ENCODE data around the gene BATF2.

Gene BATF2, protein sequence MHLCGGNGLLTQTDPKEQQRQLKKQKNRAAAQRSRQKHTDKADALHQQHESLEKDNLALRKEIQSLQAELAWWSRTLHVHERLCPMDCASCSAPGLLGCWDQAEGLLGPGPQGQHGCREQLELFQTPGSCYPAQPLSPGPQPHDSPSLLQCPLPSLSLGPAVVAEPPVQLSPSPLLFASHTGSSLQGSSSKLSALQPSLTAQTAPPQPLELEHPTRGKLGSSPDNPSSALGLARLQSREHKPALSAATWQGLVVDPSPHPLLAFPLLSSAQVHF

DNA sequence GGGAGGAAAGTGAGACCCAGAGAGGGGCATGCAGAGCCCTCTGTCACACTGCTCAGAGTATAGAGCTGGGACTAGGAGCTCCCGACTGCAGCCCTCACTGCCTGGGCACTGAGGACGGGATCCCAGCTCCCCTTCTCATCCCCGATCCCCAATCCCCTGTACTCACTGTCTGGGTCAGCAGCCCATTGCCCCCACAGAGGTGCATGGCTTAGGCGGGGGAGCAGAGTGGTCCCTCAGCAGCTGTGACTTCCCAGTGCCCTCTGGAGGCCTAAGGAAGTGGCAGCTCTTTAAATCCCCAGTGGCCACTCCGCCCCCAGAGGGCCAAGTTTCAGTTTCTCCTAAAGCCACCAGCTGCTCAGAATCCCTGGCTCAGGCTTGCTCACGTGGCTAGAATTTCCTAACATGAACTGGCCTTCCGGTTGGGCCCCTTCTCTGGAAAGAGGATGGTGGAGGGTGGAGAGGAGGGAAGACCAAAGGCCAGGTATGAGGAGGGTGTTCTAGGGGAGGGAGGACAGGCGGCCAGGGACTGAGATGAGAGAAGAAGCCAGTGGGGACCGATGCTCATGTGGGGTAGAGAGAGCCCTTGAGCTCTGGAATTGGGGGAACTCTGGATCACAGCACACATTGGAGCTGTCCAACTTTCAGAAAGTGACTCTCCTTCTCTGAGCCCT is at the start of gene BATF2:
TSS of gene BATF2 (minus strand) at position 262 of the 671 bp plus-strand sequence. CDS start at position 205, 57 bp downstream.
- Histone ChIP-seq H3K27me3 (ENCODE audit: control insufficient read depth, insufficient read depth, low read length) (no peaks in the 10 kb centered on the region), H3K4me1 (no peaks in the 10 kb centered on the region), H3K36me3 (ENCODE audit: control insufficient read depth, insufficient read depth, low read length) (no peaks in the 10 kb centered on the region), H3K79me2 (no peaks in the 10 kb centered on the region), H3K27ac (peak within 1 kb of the TSS; percentile 47), H3K9me3 (ENCODE audit: control insufficient read depth, low read length) (no peaks in the 10 kb centered on the region), H2AFZ (peak within 1 kb of the TSS; percentile 69), H3K9ac (no peak within 1 kb of the TSS), H3K4me3 (ENCODE audit: low read depth, low read length) (peak within 1 kb of the TSS; percentile 18), H3K4me2 (ENCODE audit: low read length) (peak within 1 kb of the TSS; percentile 52)
- TF ChIP-seq, protein P1, sequence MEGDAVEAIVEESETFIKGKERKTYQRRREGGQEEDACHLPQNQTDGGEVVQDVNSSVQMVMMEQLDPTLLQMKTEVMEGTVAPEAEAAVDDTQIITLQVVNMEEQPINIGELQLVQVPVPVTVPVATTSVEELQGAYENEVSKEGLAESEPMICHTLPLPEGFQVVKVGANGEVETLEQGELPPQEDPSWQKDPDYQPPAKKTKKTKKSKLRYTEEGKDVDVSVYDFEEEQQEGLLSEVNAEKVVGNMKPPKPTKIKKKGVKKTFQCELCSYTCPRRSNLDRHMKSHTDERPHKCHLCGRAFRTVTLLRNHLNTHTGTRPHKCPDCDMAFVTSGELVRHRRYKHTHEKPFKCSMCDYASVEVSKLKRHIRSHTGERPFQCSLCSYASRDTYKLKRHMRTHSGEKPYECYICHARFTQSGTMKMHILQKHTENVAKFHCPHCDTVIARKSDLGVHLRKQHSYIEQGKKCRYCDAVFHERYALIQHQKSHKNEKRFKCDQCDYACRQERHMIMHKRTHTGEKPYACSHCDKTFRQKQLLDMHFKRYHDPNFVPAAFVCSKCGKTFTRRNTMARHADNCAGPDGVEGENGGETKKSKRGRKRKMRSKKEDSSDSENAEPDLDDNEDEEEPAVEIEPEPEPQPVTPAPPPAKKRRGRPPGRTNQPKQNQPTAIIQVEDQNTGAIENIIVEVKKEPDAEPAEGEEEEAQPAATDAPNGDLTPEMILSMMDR (IDR thresholded peaks at IDR 0.05), result peak; percentile 47

DNA sequence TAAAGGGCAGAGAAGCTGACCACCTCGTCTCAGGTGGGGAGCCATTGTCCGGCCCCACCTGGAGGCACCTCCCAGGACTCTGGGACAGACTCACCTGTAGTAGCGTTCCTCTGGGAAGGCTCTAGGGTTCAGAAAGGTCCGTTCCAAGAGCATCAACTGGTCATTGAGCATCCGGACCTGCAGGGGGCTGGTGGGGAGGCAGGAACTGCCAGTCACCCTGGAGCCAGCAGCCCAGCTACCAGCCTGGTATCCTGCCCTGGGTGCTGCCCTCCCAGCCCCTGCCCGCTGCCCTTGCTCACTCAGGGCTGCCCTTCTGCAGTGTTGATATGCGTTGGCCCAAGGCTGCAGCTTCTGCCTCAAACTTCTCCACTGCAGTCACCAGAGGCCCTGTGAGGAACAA is 49.0 kb upstream of the BATF2 start:
- H3K9ac ChIP-seq, result no peak overlapping the region
- no peak overlapping the region for H2AFZ ChIP-seq
- H3K27ac ChIP-seq, result no peak overlapping the region
- TF ChIP-seq, protein P1 (IDR thresholded peaks at IDR 0.05), result no peak
- H3K79me2 ChIP-seq, result no peaks in the 10 kb centered on the region
- H3K36me3 ChIP-seq (ENCODE audit: control insufficient read depth, insufficient read depth, low read length), result no peaks in the 10 kb centered on the region
- no peaks in the 10 kb centered on the region for H3K27me3 ChIP-seq (ENCODE audit: control insufficient read depth, insufficient read depth, low read length)
- no peaks in the 10 kb centered on the region for H3K9me3 ChIP-seq (ENCODE audit: control insufficient read depth, low read length)
- H3K4me3 ChIP-seq (ENCODE audit: low read depth, low read length), result no peak overlapping the region
- no peaks in the 10 kb centered on the region for H3K4me1 ChIP-seq
- H3K4me2 ChIP-seq (ENCODE audit: low read length), result no peak overlapping the region

DNA sequence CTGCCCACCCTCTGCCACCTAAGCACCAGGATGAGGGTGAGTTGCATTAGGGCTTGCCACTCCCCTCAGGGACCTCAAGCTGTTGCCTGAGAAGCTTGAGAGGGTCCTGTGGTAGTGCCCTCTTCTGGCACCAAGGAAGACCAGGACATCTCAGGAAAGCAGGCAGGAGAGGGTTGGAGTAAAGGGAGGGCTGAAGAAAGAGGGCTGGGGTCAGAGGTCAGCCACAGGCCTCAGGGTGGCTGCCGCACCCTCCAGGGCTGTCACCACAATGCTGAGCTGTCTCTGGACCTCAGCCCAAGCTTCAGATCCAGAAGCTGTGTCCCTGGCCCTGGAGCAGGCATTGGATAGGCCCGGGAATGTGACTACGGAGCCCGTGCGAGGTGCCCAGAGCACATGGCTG is 48.3 kb upstream of the BATF2 start:
- no peak overlapping the region for H3K4me3 ChIP-seq (ENCODE audit: low read depth, low read length)
- H2AFZ ChIP-seq, result no peak overlapping the region

DNA sequence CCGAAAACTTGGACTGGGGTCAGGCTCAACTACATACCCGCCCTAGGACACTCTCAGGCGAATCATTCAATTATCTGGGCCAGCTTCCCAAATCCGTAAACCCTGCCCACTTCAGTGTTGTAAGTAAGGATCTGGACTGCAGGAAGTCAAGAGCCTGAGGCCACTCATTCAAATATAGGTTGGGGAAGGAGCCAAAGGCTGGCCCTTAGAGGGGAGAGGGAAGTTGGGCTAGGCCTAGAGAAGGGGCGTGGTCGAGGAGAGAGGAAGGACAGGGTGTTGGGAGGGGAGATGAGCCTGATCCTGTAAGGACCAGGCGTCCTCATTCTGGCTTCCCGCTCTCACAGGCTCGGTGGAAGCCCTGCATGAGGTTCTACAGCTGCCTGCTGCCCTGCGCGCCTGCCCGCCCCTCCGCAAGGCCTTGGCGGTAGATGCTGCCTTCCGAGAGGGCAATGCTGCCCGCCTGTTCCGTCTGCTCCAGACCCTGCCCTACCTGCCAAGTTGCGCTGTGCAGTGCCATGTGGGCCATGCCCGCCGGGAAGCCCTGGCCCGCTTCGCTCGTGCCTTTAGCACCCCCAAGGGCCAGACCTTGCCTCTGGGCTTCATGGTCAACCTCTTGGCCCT is 47.2 kb upstream of the BATF2 start:
- no peak overlapping the region for H3K27ac ChIP-seq
- H3K4me1 ChIP-seq, result no peaks in the 10 kb centered on the region
- TF ChIP-seq, protein P1 (IDR thresholded peaks at IDR 0.05), result no peak

More for the DNA sequence above, 48.3 kb upstream of the BATF2 start:
- H3K9ac ChIP-seq, result no peak overlapping the region
- H3K9me3 ChIP-seq (ENCODE audit: control insufficient read depth, low read length), result no peaks in the 10 kb centered on the region
- H3K27ac ChIP-seq, result no peak overlapping the region
- H3K27me3 ChIP-seq (ENCODE audit: control insufficient read depth, insufficient read depth, low read length), result no peaks in the 10 kb centered on the region
- H3K36me3 ChIP-seq (ENCODE audit: control insufficient read depth, insufficient read depth, low read length), result no peaks in the 10 kb centered on the region
- H3K4me2 ChIP-seq (ENCODE audit: low read length), result no peak overlapping the region
- no peaks in the 10 kb centered on the region for H3K79me2 ChIP-seq
- H3K4me1 ChIP-seq, result no peaks in the 10 kb centered on the region
- TF ChIP-seq, protein P1 (IDR thresholded peaks at IDR 0.05), result no peak

More for the DNA sequence above, 47.2 kb upstream of the BATF2 start:
- H3K4me2 ChIP-seq (ENCODE audit: low read length), result no peak overlapping the region
- no peak overlapping the region for H3K4me3 ChIP-seq (ENCODE audit: low read depth, low read length)
- no peaks in the 10 kb centered on the region for H3K9me3 ChIP-seq (ENCODE audit: control insufficient read depth, low read length)
- H2AFZ ChIP-seq, result no peak overlapping the region
- no peak overlapping the region for H3K9ac ChIP-seq
- no peaks in the 10 kb centered on the region for H3K36me3 ChIP-seq (ENCODE audit: control insufficient read depth, insufficient read depth, low read length)
- no peaks in the 10 kb centered on the region for H3K79me2 ChIP-seq
- H3K27me3 ChIP-seq (ENCODE audit: control insufficient read depth, insufficient read depth, low read length), result no peaks in the 10 kb centered on the region

All from parathyroid adenoma (tissue), 2 donors.